ENCODE measurements around the gene ZBTB45. TPM values are rescaled to one million over a fixed set of nuclear protein-coding genes. Genes with fewer than 3 reads are reported as not detected.
A peak's percentile ranks its signal among the peaks of the same experiment; 100 is the strongest.

Gene ZBTB45
- total RNA-seq, 1 experiment from 2014 or later, result 19.7 TPM

DNA sequence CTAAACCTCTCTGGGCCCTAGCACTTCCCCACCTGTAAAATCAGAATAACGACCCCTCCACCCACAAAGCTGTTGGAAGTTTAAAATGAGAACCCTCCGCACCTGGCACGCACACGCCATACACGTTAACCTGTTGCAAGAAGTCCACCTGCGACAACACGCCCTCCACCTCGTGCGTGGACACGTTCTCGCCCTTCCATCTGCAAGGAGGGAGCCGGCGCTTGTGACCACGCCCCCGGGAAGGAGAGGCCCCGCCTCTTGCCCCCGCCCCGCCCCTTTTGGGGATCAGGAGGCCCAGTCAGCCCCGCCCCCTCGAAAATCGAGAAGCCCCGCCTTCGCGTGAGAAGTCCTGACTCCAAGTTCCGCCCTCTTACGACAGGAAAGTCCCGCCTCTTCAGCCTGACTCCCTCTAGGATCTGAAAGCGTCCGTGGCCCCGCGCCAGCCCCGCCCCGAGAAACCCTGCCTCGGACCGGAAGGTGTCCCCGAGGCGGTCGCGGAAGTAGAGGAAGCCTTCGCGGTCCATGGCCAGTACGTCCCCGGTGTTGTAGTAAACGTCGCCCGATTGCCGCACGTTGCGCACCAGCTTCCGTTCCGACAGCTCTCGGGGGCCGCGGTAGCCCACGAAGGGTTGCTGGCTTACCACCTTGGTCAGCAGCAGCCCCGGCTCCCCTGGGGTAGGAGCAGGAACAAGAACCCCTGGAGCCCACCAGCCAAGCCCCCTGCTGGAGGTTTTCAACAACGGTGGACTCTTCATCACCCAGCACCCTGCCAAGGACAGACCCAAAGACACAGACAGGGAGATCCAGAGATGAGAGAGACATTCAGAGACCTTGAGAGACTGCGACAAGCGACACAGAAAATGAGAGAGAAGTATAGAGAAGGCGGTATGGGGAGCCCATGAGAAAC, 20.3 kb downstream of the ZBTB45 start (continued):
- TF ChIP-seq, protein P1, sequence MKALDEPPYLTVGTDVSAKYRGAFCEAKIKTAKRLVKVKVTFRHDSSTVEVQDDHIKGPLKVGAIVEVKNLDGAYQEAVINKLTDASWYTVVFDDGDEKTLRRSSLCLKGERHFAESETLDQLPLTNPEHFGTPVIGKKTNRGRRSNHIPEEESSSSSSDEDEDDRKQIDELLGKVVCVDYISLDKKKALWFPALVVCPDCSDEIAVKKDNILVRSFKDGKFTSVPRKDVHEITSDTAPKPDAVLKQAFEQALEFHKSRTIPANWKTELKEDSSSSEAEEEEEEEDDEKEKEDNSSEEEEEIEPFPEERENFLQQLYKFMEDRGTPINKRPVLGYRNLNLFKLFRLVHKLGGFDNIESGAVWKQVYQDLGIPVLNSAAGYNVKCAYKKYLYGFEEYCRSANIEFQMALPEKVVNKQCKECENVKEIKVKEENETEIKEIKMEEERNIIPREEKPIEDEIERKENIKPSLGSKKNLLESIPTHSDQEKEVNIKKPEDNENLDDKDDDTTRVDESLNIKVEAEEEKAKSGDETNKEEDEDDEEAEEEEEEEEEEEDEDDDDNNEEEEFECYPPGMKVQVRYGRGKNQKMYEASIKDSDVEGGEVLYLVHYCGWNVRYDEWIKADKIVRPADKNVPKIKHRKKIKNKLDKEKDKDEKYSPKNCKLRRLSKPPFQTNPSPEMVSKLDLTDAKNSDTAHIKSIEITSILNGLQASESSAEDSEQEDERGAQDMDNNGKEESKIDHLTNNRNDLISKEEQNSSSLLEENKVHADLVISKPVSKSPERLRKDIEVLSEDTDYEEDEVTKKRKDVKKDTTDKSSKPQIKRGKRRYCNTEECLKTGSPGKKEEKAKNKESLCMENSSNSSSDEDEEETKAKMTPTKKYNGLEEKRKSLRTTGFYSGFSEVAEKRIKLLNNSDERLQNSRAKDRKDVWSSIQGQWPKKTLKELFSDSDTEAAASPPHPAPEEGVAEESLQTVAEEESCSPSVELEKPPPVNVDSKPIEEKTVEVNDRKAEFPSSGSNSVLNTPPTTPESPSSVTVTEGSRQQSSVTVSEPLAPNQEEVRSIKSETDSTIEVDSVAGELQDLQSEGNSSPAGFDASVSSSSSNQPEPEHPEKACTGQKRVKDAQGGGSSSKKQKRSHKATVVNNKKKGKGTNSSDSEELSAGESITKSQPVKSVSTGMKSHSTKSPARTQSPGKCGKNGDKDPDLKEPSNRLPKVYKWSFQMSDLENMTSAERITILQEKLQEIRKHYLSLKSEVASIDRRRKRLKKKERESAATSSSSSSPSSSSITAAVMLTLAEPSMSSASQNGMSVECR (CRISPR knock-in tag; IDR thresholded peaks at IDR 0.05; ENCODE audit: borderline replicate concordance), result peak; percentile 71; the same call in 1 of the 2 replicates
- peak; percentile 89 for TF ChIP-seq GABPB1 (CRISPR knock-in tag; IDR thresholded peaks at IDR 0.05)
- TF ChIP-seq, protein P2, sequence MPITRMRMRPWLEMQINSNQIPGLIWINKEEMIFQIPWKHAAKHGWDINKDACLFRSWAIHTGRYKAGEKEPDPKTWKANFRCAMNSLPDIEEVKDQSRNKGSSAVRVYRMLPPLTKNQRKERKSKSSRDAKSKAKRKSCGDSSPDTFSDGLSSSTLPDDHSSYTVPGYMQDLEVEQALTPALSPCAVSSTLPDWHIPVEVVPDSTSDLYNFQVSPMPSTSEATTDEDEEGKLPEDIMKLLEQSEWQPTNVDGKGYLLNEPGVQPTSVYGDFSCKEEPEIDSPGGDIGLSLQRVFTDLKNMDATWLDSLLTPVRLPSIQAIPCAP (CRISPR knock-in tag; IDR thresholded peaks at IDR 0.05), result peak; percentile 68; the same call in 1 of the 2 replicates
- TF ChIP-seq, protein P3, sequence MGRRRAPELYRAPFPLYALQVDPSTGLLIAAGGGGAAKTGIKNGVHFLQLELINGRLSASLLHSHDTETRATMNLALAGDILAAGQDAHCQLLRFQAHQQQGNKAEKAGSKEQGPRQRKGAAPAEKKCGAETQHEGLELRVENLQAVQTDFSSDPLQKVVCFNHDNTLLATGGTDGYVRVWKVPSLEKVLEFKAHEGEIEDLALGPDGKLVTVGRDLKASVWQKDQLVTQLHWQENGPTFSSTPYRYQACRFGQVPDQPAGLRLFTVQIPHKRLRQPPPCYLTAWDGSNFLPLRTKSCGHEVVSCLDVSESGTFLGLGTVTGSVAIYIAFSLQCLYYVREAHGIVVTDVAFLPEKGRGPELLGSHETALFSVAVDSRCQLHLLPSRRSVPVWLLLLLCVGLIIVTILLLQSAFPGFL (CRISPR knock-in tag; IDR thresholded peaks at IDR 0.05; ENCODE audit: borderline replicate concordance), result no peak
- no peak for TF ChIP-seq ZNF396 (CRISPR knock-in tag; IDR thresholded peaks at IDR 0.05; ENCODE audit: borderline replicate concordance)
- peak; percentile 91 for TF ChIP-seq FOXK1 (CRISPR knock-in tag; IDR thresholded peaks at IDR 0.05)
- TF ChIP-seq TEAD4 (CRISPR knock-in tag; IDR thresholded peaks at IDR 0.05), result no peak
- no peak for TF ChIP-seq ZBTB21 (CRISPR knock-in tag; IDR thresholded peaks at IDR 0.05; ENCODE audit: borderline replicate concordance)
- no peak for TF ChIP-seq OVOL2 (CRISPR knock-in tag; IDR thresholded peaks at IDR 0.05; ENCODE audit: borderline replicate concordance)

DNA sequence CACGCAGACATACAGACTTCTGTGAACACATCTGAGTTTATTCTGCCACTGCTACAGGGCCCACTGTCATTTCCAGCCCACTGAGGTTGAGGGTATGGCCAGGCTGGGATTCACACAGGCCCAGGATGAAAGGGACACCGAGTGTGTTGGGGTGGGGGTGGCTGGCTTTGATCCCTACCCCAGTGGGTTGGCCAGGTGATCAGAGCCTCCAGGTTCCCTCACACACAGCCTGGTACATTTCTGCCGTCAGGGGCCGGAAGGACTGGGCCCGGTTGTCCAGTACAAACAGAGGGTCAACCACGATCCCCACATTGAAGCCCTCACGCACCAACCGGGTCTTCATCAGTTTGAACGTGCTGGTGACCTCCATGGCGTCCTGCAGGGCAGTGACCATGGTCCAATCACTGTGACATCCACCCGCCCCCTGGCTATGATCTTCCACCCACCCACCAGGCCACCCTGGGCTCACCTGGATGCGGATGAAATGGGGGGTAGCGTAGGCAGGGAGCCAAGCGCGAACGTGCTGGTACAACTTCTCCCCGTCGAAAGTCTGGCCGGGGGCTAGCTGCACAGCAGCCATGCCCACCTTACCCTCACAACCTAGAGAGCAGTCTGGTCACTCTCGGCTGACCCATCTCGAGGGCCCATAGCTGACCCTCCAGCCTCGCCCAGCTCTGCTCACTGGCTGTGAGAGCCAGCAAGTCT, 21.1 kb downstream of the ZBTB45 start:
- TF ChIP-seq ELF4 (CRISPR knock-in tag; IDR thresholded peaks at IDR 0.05; ENCODE audit: low read depth), result no peak
- TF ChIP-seq, protein P4, sequence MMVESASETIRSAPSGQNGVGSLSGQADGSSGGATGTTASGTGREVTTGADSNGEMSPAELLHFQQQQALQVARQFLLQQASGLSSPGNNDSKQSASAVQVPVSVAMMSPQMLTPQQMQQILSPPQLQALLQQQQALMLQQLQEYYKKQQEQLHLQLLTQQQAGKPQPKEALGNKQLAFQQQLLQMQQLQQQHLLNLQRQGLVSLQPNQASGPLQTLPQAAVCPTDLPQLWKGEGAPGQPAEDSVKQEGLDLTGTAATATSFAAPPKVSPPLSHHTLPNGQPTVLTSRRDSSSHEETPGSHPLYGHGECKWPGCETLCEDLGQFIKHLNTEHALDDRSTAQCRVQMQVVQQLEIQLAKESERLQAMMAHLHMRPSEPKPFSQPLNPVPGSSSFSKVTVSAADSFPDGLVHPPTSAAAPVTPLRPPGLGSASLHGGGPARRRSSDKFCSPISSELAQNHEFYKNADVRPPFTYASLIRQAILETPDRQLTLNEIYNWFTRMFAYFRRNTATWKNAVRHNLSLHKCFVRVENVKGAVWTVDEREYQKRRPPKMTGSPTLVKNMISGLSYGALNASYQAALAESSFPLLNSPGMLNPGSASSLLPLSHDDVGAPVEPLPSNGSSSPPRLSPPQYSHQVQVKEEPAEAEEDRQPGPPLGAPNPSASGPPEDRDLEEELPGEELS (CRISPR knock-in tag; IDR thresholded peaks at IDR 0.05), result no peak
- DNase-seq (ENCODE audit: low spot score) (no peak), ATAC-seq (no peak)
- H3K27me3 Mint-ChIP-seq (ENCODE audit: low read depth), result peaks cover 6% of the 10 kb centered on the region; the same call in 1 of the 2 replicates
- H3K9me3 Mint-ChIP-seq, result no peaks in the 10 kb centered on the region; the same call in 1 of the 2 replicates
- CTCF ChIA-PET, result interaction anchor here (2.4 to 4.2 kb wide), 2 partner anchors 15 to 21 kb away, joined by 16 to 30 read pairs; partner anchors contain the start of gene ZBTB45
- POLR2A ChIA-PET, result interaction anchor here (1.7 kb wide), 1 partner anchor 15 kb away, joined by 6 read pairs; no protein-coding TSS in a partner anchor
- H3K4me1 Mint-ChIP-seq, result peaks cover 17% of the 10 kb centered on the region
- H3K4me3 Mint-ChIP-seq, result peak overlapping the region; percentile 81
- no peaks in the 10 kb centered on the region for H3K36me3 Mint-ChIP-seq
- peak overlapping the region; percentile 98; the same call in 1 of the 2 replicates for H3K27ac Mint-ChIP-seq

Measured in WTC11 (cell line).